Parathyroid adenoma (tissue), 2 donors: ENCODE measurements around the gene NUDT14.

Source experiments
- H2AFZ ChIP-seq: fragments of 300-600 bp; sonication (generic); one replicate; pipeline ENCODE4 v1.7.0; 2017; ENCODE audit warnings: antibody characterized with exemption, mild to moderate bottlenecking
- H3K27ac ChIP-seq: fragments of 300-600 bp; sonication (generic); one replicate; pipeline ENCODE4 v1.7.0; 2017
- H3K27me3 ChIP-seq: fragments of 300-600 bp; sonication (generic); one replicate; pipeline ENCODE4 v1.7.0; 2017; ENCODE audit warnings: low read length; ENCODE audit not compliant: control insufficient read depth, insufficient read depth
- H3K36me3 ChIP-seq: fragments of 300-600 bp; sonication (generic); one replicate; pipeline ENCODE4 v1.7.0; 2017; ENCODE audit warnings: low read length; ENCODE audit not compliant: control insufficient read depth, insufficient read depth
- H3K4me1 ChIP-seq: fragments of 300-600 bp; sonication (generic); one replicate; pipeline ENCODE4 v1.7.0; 2017; ENCODE audit warnings: control low read depth
- H3K4me2 ChIP-seq: fragments of 300-600 bp; sonication (generic); one replicate; pipeline ENCODE4 v1.7.0; 2017; ENCODE audit warnings: low read length
- H3K4me3 ChIP-seq: fragments of 300-600 bp; sonication (generic); one replicate; pipeline ENCODE4 v1.7.0; 2017; ENCODE audit warnings: low read depth, low read length
- H3K79me2 ChIP-seq: fragments of 300-600 bp; sonication (generic); one replicate; pipeline ENCODE4 v1.7.0; 2017; ENCODE audit warnings: control low read depth
- H3K9ac ChIP-seq: fragments of 300-600 bp; sonication (generic); one replicate; pipeline ENCODE4 v1.7.0; 2017; ENCODE audit warnings: mild to moderate bottlenecking
- H3K9me3 ChIP-seq: fragments of 300-600 bp; sonication (generic); one replicate; pipeline ENCODE4 v1.7.0; 2017; ENCODE audit warnings: low read length; ENCODE audit not compliant: control insufficient read depth
- TF ChIP-seq, protein P1 (sequence below): fragments of 300-600 bp; sonication (generic); IDR thresholded peaks from one replicate; pipeline ENCODE4 v1.7.0; 2017; ENCODE audit warnings: antibody characterized with exemption, mild to moderate bottlenecking
- donor health status: primary hyperparathyroidism.

The NUDT14 gene

DNA sequence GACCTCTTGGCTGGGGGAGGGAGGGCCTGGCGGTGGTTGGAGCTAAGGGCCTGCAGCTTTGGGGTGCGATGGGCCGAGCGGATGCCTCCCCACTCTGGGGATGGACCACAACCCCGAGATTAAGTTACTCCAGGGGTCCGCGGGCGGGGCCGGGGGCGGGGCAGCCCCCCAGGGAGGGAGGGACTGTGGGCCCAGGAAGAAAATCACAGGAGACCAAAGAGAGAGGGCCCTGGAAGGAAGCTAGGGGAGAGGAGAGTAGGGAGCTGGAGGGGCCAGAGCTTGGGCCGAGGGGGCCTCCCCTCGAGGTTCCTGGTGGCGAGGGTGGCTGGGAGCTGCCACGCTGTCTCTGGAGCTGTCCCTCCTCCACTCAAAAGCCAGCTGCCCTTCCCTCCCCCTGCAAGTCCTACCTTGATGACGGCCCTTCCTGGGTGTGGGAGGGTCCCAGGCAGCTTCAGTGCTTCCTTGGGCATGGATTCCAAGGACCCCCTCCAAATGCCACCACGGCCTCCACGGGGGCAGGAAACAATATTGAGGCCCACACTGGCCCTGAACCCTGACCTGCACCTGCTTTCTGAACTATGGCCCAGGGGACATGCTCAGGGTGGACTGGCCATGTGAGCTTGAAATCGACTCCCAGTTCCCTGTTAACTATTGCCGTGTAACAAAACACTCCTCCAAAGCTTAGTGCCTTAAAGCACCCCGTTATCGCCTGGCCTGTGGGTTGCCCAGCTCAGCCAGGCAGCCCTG lies 610 bp upstream of the NUDT14 start:
- Histone ChIP-seq H3K27me3 (no peaks in the 10 kb centered on the region), H3K27ac (no peak overlapping the region)
- TF ChIP-seq, protein P1, sequence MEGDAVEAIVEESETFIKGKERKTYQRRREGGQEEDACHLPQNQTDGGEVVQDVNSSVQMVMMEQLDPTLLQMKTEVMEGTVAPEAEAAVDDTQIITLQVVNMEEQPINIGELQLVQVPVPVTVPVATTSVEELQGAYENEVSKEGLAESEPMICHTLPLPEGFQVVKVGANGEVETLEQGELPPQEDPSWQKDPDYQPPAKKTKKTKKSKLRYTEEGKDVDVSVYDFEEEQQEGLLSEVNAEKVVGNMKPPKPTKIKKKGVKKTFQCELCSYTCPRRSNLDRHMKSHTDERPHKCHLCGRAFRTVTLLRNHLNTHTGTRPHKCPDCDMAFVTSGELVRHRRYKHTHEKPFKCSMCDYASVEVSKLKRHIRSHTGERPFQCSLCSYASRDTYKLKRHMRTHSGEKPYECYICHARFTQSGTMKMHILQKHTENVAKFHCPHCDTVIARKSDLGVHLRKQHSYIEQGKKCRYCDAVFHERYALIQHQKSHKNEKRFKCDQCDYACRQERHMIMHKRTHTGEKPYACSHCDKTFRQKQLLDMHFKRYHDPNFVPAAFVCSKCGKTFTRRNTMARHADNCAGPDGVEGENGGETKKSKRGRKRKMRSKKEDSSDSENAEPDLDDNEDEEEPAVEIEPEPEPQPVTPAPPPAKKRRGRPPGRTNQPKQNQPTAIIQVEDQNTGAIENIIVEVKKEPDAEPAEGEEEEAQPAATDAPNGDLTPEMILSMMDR, result no peak

DNA sequence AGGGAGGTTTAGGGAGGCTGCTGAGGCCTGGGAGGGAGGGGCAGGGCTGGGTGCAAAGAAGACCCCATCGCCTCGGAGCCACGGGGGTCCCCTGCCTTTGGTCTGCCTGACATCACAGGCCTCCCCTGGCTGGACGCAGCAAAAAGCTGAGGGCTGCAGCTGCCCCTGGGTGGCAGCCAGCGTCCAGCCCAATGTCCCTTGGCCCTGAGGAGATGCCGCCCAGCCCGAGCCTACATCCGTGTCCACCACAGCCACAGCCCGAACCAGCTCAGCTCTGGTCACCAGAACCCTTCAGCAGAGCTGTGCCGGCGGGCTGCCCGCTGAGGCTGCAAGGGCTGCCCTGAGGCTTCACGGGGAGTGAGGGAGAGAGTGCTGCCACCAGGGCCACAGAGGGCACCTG lies 1.9 kb downstream of the NUDT14 start:
- TF ChIP-seq, protein P1, result no peak
- no peaks in the 10 kb centered on the region for H3K79me2 ChIP-seq
- H3K4me1 ChIP-seq, result peaks cover 7% of the 10 kb centered on the region
- no peak overlapping the region for H3K4me3 ChIP-seq
- no peaks in the 10 kb centered on the region for H3K27me3 ChIP-seq
- H3K4me2 ChIP-seq, result no peak overlapping the region
- no peak overlapping the region for H3K9ac ChIP-seq
- no peaks in the 10 kb centered on the region for H3K36me3 ChIP-seq
- no peak overlapping the region for H3K27ac ChIP-seq
- no peaks in the 10 kb centered on the region for H3K9me3 ChIP-seq
- no peak overlapping the region for H2AFZ ChIP-seq

More for the DNA sequence above, 610 bp upstream of the NUDT14 start:
- H3K79me2 ChIP-seq, result no peaks in the 10 kb centered on the region
- H3K4me2 ChIP-seq, result no peak overlapping the region
- no peak overlapping the region for H3K9ac ChIP-seq
- no peak overlapping the region for H2AFZ ChIP-seq
- no peaks in the 10 kb centered on the region for H3K36me3 ChIP-seq
- H3K9me3 ChIP-seq, result no peaks in the 10 kb centered on the region
- H3K4me3 ChIP-seq, result no peak overlapping the region
- H3K4me1 ChIP-seq, result peaks cover 7% of the 10 kb centered on the region

DNA sequence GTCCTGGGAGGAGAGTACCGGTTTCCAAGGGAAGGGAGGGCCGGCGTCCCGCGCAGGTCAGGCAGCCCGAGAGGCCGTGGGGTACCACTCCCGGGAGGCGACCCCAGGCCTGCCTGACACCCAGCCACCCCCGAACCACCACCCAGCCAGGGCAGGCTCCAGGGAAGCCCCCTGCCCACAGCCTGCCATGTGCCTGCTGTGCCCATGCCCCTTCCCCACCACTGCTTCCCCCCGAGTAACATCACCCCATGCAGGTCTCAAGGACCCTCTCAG lies 2.3 kb downstream of the NUDT14 start:
- no peak overlapping the region for H2AFZ ChIP-seq
- TF ChIP-seq, protein P1, result no peak
- H3K9me3 ChIP-seq, result no peaks in the 10 kb centered on the region
- H3K4me3 ChIP-seq, result no peak overlapping the region
- peaks cover 7% of the 10 kb centered on the region for H3K4me1 ChIP-seq
- H3K27me3 ChIP-seq, result no peaks in the 10 kb centered on the region
- no peaks in the 10 kb centered on the region for H3K36me3 ChIP-seq
- no peak overlapping the region for H3K9ac ChIP-seq
- no peak overlapping the region for H3K27ac ChIP-seq
- H3K4me2 ChIP-seq, result no peak overlapping the region
- H3K79me2 ChIP-seq, result no peaks in the 10 kb centered on the region

DNA sequence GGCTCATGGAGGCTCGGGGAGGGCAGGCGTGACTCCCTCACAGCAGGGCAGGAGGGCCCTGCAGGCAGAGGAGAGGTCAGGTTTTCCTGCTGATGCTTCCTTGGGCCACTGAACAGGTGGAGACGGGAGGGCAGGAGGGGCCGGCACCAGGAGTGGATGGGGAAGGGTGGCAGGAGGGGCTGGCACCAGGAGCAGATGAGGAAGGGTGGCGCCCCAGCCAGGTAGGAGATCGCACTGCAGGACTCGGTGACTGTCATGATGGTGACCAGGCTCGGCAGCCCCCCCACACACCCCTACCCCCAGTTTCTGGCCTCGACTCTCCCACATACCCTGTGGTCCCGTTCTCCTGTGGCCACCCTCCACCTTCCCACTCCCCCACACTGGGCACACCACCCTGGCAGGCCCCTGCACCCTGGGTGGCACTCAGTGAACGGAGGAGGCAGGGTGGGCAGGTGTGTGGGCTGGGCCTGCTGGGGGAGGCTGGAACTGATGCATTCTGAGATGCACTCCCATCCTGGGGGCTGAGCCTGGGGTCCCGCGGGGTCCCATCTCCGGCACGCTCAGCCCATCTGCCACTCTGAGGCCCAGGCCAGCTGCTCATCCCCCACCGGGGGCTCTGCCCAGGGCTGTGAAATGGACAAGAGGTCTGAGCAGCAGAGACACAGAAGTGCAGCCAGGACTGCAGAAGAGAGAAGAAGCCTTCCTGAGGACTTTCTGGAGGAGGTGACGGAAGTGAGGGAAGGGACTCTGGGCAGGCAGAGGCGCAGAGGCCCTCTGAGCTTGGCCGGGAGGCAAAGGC lies 2.8 kb downstream of the NUDT14 start:
- no peak overlapping the region for H3K4me3 ChIP-seq
- H3K9ac ChIP-seq, result no peak overlapping the region
- TF ChIP-seq, protein P1, result no peak
- no peak overlapping the region for H3K4me2 ChIP-seq
- peaks cover 7% of the 10 kb centered on the region for H3K4me1 ChIP-seq
- no peaks in the 10 kb centered on the region for H3K36me3 ChIP-seq
- no peaks in the 10 kb centered on the region for H3K27me3 ChIP-seq
- H2AFZ ChIP-seq, result no peak overlapping the region
- H3K79me2 ChIP-seq, result no peaks in the 10 kb centered on the region
- H3K27ac ChIP-seq, result no peak overlapping the region
- no peaks in the 10 kb centered on the region for H3K9me3 ChIP-seq
